Lower leg skin (tissue), 4 donors: ENCODE results near the gene SMOC1. TPM values are rescaled to one million over a fixed set of nuclear protein-coding genes. Genes with fewer than 3 reads are reported as not detected.

Experiments
- DNase-seq, 2 donors: peaks; one replicate each; pipeline ENCODE4 v3.0.0-alpha.2; 2019; ENCODE audit warnings: low spot score in 2 of 2
- H3K4me3 ChIP-seq: fragments of 200-600 bp; sonication (generic); 2 replicates; pipeline ENCODE4 v1.5.1; 2017; ENCODE audit warnings: mild to moderate bottlenecking, low read depth; ENCODE audit not compliant: poor library complexity, severe bottlenecking
- CTCF ChIP-seq, 3 donors: fragments of 450-650 bp; IDR thresholded peaks; one replicate each; pipeline ENCODE4 v1.5.1; 2016; ENCODE audit warnings: antibody characterized with exemption in 3 of 3, mild to moderate bottlenecking in 3 of 3, moderate library complexity in 2 of 3
- POLR2A ChIP-seq, 2 donors: fragments of 450-650 bp; IDR thresholded peaks; one replicate each; pipeline ENCODE4 v1.6.1; 2016 to 2017; ENCODE audit warnings: antibody characterized with exemption in 2 of 2, mild to moderate bottlenecking in 1 of 2, moderate library complexity in 1 of 2
- WGBS, 2 donors: methylation state at CpG; one replicate each; pipeline ENCODE4 v1.1.5; 2018; 5-methylcytosine and 5-hydroxymethylcytosine counted together
- intact Hi-C: fragments of 100-400 bp; cut with DNase I; formaldehyde crosslinking; loops from one replicate; pipeline ENCODE4 v1.15.0; 2023; ENCODE audit warnings: low total_unique reads
- total RNA-seq, 4 donors: library from RNA; depleted of rRNA; stranded (reverse); fragments of >200 nt; gene quantifications; one replicate each; pipeline ENCODE4 v1.1.0, GENCODE V29; 2016

The SMOC1 gene
- total RNA-seq, 4 donors from 2014 or later, result 1.1 to 5.4 (median 1.9) TPM

- no peak overlapping the region for H3K4me3 ChIP-seq
- no peak for DNase-seq
- intact Hi-C loops, result no loop called here
- 79 to 84% methylated on average over 2 of the region's 2 CpGs for WGBS, 2 donors
- TF ChIP-seq CTCF (IDR thresholded peaks at IDR 0.05) (no peak), POLR2A (IDR thresholded peaks at IDR 0.05) (no peak)
Observed at GRCh38 chr14:69968132-69968531, 88.9 kb downstream of the SMOC1 start.

- TF ChIP-seq CTCF (IDR thresholded peaks at IDR 0.05) (no peak), POLR2A (IDR thresholded peaks at IDR 0.05) (no peak)
- intact Hi-C loops, result no loop called here
- WGBS, 2 donors, result 82 to 88% methylated on average over 1 of the region's 1 CpG
- DNase-seq, result no peak
- H3K4me3 ChIP-seq, result no peak overlapping the region
Observed at GRCh38 chr14:69968681-69969080, 89.5 kb downstream of the SMOC1 start.

GRCh38 chr14:69972755-69973154, 93.5 kb downstream of the SMOC1 start:
- no peak for TF ChIP-seq POLR2A (IDR thresholded peaks at IDR 0.05)
- no peak for TF ChIP-seq CTCF (IDR thresholded peaks at IDR 0.05)
- WGBS, 2 donors, result 75 to 90% methylated on average over 3 to 5 of the region's 5 CpGs
- no peak overlapping the region for H3K4me3 ChIP-seq
- intact Hi-C loops, result no loop called here
- no peak for DNase-seq

- intact Hi-C loops, result no loop called here
- TF ChIP-seq POLR2A (IDR thresholded peaks at IDR 0.05) (no peak), CTCF (IDR thresholded peaks at IDR 0.05) (no peak)
- WGBS, 2 donors, result 71 to 74% methylated on average over 1 of the region's 1 CpG
- DNase-seq, result no peak
- H3K4me3 ChIP-seq, result no peak overlapping the region
Observed at GRCh38 chr14:69973846-69974245, 94.6 kb downstream of the SMOC1 start.

- TF ChIP-seq POLR2A (IDR thresholded peaks at IDR 0.05) (no peak), CTCF (IDR thresholded peaks at IDR 0.05) (no peak)
- WGBS, 2 donors, result 78 to 87% methylated on average over 1 of the region's 1 CpG
- no peak for DNase-seq
- intact Hi-C loops, result no loop called here
- no peak overlapping the region for H3K4me3 ChIP-seq
Observed at GRCh38 chr14:69979882-69980281, 100.7 kb downstream of the SMOC1 start.
